K562 (cell line): ENCODE measurements around the gene LINGO4. TPM values are rescaled to one million over a fixed set of nuclear protein-coding genes. Genes with fewer than 3 reads are reported as not detected.

Experiments
- CHD2 ChIP-seq: IDR thresholded peaks from 2 replicates; pipeline ENCODE4 v1.6.1; 2011; ENCODE audit warnings: low read depth, low read length
- CHD4 ChIP-seq: fragments of 200-600 bp; sonication (generic); IDR thresholded peaks from 3 replicates; pipeline ENCODE4 v1.6.1; 2012; ENCODE audit warnings: low read depth, mild to moderate bottlenecking, mixed read lengths, low read length, inconsistent platforms; ENCODE audit not compliant: insufficient read depth, insufficient replicate concordance, poor library complexity, severe bottlenecking
- DACH1 ChIP-seq: fragments of 450-650 bp; IDR thresholded peaks from 2 replicates; pipeline ENCODE4 v1.6.1; 2018; ENCODE audit not compliant: partially characterized antibody
- ETS2 ChIP-seq: IDR thresholded peaks from 2 replicates; pipeline ENCODE4 v1.6.1; 2016; ENCODE audit warnings: borderline replicate concordance, missing genetic modification characterization, mild to moderate bottlenecking, moderate library complexity, missing compliant biosample characterization; ENCODE audit not compliant: poor library complexity, severe bottlenecking
- ETV5 ChIP-seq: sonication (generic); formaldehyde crosslinking; IDR thresholded peaks from 2 replicates; pipeline ENCODE4 v1.4.0; 2020; ENCODE audit warnings: low read depth, mild to moderate bottlenecking, missing genetic modification reagents
- FOXP1 ChIP-seq: sonication (generic); formaldehyde crosslinking; IDR thresholded peaks from 2 replicates; pipeline ENCODE4 v1.8.0; 2022; ENCODE audit warnings: mild to moderate bottlenecking, missing genetic modification reagents
- LEF1 ChIP-seq: fragments of 450-650 bp; IDR thresholded peaks from 2 replicates; pipeline ENCODE4 v1.6.1; 2016; ENCODE audit warnings: mild to moderate bottlenecking
- MTA3 ChIP-seq: fragments of 450-650 bp; formaldehyde crosslinking; IDR thresholded peaks from 2 replicates; pipeline ENCODE4 v1.6.1; 2017; ENCODE audit warnings: mild to moderate bottlenecking, borderline replicate concordance
- MXI1 ChIP-seq: IDR thresholded peaks from 2 replicates; pipeline ENCODE4 v1.6.1; 2011; ENCODE audit warnings: low read depth, mild to moderate bottlenecking, improper control_type of control experiment, low read length
- NEUROD1 ChIP-seq: fragments of 150-350 bp; IDR thresholded peaks from 2 replicates; pipeline ENCODE4 v1.6.1; 2014; ENCODE audit warnings: borderline replicate concordance, low read length, low read depth; ENCODE audit not compliant: partially characterized antibody
- PHB ChIP-seq: fragments of 250-450 bp; sonication (Bioruptor Pico); IDR thresholded peaks from 2 replicates; pipeline ENCODE4 v1.5.0; 2021
- SRSF9 ChIP-seq: fragments of 200-400 bp; formaldehyde crosslinking; IDR thresholded peaks from 2 replicates; pipeline ENCODE4 v1.6.1; 2017; ENCODE audit warnings: low read depth, low read length, borderline replicate concordance
- TAF1 ChIP-seq: IDR thresholded peaks from 2 replicates; pipeline ENCODE4 v1.6.1; 2011; ENCODE audit warnings: mild to moderate bottlenecking, low read length, moderate library complexity; ENCODE audit not compliant: insufficient read depth, control insufficient read depth, severe bottlenecking; ENCODE audit errors: extremely low read depth
- TRIM24 ChIP-seq, 2 experiments: fragments of 450-650 bp; IDR thresholded peaks; 2 replicates each; pipeline ENCODE4 v1.6.1; 2016
- TSC22D4 ChIP-seq: fragments of 450-650 bp; IDR thresholded peaks from 2 replicates; pipeline ENCODE4 v1.6.1; 2016; ENCODE audit warnings: missing genetic modification characterization, missing biosample characterization, control low read depth
- ZNF134 ChIP-seq: fragments of 250-450 bp; sonication (Bioruptor Pico); conservative IDR thresholded peaks from 2 replicates; pipeline ENCODE4 v1.4.0; 2020
- ZNF224 ChIP-seq: sonication (generic); formaldehyde crosslinking; IDR thresholded peaks from 2 replicates; pipeline ENCODE4 v1.8.0; 2022; ENCODE audit warnings: mild to moderate bottlenecking, missing genetic modification reagents
- ZNF324 ChIP-seq: fragments of 250-450 bp; sonication (Bioruptor Pico); IDR thresholded peaks from 2 replicates; pipeline ENCODE4 v1.4.0; 2020; ENCODE audit warnings: mild to moderate bottlenecking
- polyA plus RNA-seq, 8 experiments: library from polyadenylated mRNA; depleted of rRNA in 4 of 8; stranded (reverse) in 5 of 8; unstranded in 3 of 8; fragments of >200 nt; fragmentation: Nextera tagmentation in 2 of 8; fragmentation: Illumina TruSeq in 1 of 8; extraction: Ambion mirVana in 2 of 8; extraction: Trizol in 1 of 8; gene quantifications; 2 replicates each; pipeline versions ENCODE4 v1.2.1 to v1.2.3, GENCODE V29; 2011 to 2014; ENCODE audit warnings: inconsistent platforms in 1 of 8, missing spikeins in 1 of 8
- total RNA-seq, 7 experiments: library from RNA; depleted of rRNA in 6 of 7; stranded (reverse); fragments of >200 nt in 6 of 7; fragmentation: Illumina TruSeq in 2 of 7; extraction: Trizol in 2 of 7; gene quantifications; 2 replicates each; pipeline versions ENCODE4 v1.2.1 to v1.2.3, GENCODE V29; 2011 to 2021; ENCODE audit warnings: low replicate concordance in 1 of 7
- TF ChIP-seq, protein P1 (sequence below), 2 experiments: IDR thresholded peaks; 2 replicates each; pipeline ENCODE4 v1.6.1; 2011; ENCODE audit warnings: borderline replicate concordance in 1 of 2, control low read depth in 1 of 2, low read depth in 1 of 2, low read length in 1 of 2, mild to moderate bottlenecking in 1 of 2, mixed read lengths in 1 of 2, moderate library complexity in 1 of 2; ENCODE audit not compliant: insufficient read depth in 1 of 2, insufficient read length in 1 of 2, poor library complexity in 1 of 2, severe bottlenecking in 1 of 2; ENCODE audit errors: extremely low read depth in 1 of 2
- TF ChIP-seq, protein P2 (sequence below): fragments of 250-450 bp; sonication (Bioruptor Pico); IDR thresholded peaks from 2 replicates; pipeline ENCODE4 v1.8.0; 2021; ENCODE audit warnings: mild to moderate bottlenecking, moderate library complexity
- TF ChIP-seq, protein P3 (sequence below): fragments of 450-650 bp; IDR thresholded peaks from 2 replicates; pipeline ENCODE4 v1.6.1; 2017; ENCODE audit warnings: mild to moderate bottlenecking, moderate library complexity
- TF ChIP-seq, protein P4 (sequence below): fragments of 200-800 bp; sonication (Bioruptor generic); IDR thresholded peaks from 2 replicates; pipeline ENCODE4 v1.6.1; 2017; ENCODE audit warnings: missing genetic modification characterization, missing compliant biosample characterization

The LINGO4 gene
- total and polyA plus RNA-seq, 9 of the 15 experiments (the other 6 are each of a cell fraction or from before 2014, with no cell fraction given): not detected

DNA sequence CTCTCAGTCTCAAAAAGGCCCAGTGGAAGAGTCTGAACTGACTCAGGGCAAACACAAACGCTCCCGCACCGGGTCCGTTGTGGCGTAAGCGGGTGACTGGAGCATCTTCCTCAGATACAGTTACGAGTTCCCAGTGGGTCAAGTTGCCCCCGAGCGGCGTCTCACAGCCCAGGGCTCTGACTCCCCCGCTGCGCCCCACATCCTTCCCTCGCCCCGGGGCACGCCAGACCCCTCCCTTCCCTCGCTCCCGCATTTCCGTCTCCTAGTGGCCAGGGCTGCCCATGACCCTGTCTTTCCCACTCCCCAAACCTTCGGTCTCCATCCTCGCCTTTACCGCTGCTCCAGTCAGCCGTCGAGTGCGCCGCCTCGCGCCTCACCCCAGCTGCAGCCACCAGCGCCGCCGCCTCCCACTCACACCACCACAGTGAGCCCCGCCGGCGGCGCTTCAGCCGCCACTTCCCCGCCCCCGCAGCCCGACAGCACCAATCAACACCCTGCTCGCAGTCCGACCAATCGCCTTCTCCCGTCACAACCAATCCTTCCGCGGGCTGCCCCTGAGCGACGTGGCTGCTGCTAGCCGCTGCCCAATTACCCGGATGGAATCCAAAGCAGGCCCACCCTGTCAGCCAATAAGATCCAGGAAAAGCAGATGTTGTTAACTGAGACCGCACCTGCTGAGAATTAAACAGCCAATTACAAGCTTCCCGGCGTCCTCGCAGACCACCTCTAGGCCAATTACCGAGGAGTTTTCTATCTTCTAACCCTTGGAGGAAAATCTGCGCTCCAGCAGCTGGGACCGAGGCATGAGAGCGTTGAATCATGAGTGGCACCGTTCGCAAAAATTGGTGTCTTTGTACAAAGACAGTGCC is 14.9 kb downstream of the LINGO4 start, which contains the start of gene TDRKH (continued):
- TF ChIP-seq, protein P1, sequence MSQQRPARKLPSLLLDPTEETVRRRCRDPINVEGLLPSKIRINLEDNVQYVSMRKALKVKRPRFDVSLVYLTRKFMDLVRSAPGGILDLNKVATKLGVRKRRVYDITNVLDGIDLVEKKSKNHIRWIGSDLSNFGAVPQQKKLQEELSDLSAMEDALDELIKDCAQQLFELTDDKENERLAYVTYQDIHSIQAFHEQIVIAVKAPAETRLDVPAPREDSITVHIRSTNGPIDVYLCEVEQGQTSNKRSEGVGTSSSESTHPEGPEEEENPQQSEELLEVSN (IDR thresholded peaks at IDR 0.05; ENCODE audit: borderline replicate concordance in 1 of 2, extremely low read depth in 1 of 2, insufficient read depth in 1 of 2, insufficient read length in 1 of 2, low read depth in 1 of 2, low read length in 1 of 2, poor library complexity in 1 of 2, severe bottlenecking in 1 of 2): peak; percentile 98 to 99
- TF ChIP-seq ETV5 (CRISPR knock-in tag) (no peak), CHD2 (peak; percentile 90), MTA3 (peak; percentile 75; the same call in 1 of the 2 replicates), TRIM24 (IDR thresholded peaks at IDR 0.05) (peak in 1 of 2 experiments; percentile 77; a peak in 2 of 4 replicates), SRSF9 (no peak), DACH1 (peak; percentile 12), CHD4 (no peak), ZNF224 (CRISPR knock-in tag) (no peak), TSC22D4 (tag) (no peak), TAF1 (peak; percentile 44), ETS2 (no peak), LEF1 (peak; percentile 42; the same call in 1 of the 2 replicates), ZNF134 (CRISPR knock-in tag) (no peak), NEUROD1 (peak; percentile 96), ZNF324 (CRISPR knock-in tag) (no peak), PHB (CRISPR knock-in tag) (peak; percentile 73; the same call in 1 of the 2 replicates), MXI1 (no peak), FOXP1 (CRISPR knock-in tag) (peak; percentile 80)
- TF ChIP-seq, protein P2, sequence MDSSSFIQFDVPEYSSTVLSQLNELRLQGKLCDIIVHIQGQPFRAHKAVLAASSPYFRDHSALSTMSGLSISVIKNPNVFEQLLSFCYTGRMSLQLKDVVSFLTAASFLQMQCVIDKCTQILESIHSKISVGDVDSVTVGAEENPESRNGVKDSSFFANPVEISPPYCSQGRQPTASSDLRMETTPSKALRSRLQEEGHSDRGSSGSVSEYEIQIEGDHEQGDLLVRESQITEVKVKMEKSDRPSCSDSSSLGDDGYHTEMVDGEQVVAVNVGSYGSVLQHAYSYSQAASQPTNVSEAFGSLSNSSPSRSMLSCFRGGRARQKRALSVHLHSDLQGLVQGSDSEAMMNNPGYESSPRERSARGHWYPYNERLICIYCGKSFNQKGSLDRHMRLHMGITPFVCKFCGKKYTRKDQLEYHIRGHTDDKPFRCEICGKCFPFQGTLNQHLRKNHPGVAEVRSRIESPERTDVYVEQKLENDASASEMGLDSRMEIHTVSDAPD: no peak
- TF ChIP-seq, protein P3, sequence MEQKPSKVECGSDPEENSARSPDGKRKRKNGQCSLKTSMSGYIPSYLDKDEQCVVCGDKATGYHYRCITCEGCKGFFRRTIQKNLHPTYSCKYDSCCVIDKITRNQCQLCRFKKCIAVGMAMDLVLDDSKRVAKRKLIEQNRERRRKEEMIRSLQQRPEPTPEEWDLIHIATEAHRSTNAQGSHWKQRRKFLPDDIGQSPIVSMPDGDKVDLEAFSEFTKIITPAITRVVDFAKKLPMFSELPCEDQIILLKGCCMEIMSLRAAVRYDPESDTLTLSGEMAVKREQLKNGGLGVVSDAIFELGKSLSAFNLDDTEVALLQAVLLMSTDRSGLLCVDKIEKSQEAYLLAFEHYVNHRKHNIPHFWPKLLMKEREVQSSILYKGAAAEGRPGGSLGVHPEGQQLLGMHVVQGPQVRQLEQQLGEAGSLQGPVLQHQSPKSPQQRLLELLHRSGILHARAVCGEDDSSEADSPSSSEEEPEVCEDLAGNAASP: no peak
- TF ChIP-seq, protein P4, sequence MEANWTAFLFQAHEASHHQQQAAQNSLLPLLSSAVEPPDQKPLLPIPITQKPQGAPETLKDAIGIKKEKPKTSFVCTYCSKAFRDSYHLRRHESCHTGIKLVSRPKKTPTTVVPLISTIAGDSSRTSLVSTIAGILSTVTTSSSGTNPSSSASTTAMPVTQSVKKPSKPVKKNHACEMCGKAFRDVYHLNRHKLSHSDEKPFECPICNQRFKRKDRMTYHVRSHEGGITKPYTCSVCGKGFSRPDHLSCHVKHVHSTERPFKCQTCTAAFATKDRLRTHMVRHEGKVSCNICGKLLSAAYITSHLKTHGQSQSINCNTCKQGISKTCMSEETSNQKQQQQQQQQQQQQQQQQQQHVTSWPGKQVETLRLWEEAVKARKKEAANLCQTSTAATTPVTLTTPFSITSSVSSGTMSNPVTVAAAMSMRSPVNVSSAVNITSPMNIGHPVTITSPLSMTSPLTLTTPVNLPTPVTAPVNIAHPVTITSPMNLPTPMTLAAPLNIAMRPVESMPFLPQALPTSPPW (CRISPR knock-in tag): peak; percentile 74
